Measurements from ENCODE around the gene ATG10. TPM values are rescaled to one million over a fixed set of nuclear protein-coding genes. Genes with fewer than 3 reads are reported as not detected.
"Not testable (repeated sequence)": the region's sequence is repeated elsewhere in the genome, so short reads cannot be mapped to it uniquely, and the experiment has no call there.

The ATG10 gene
- total RNA-seq, 8 experiments from 2014 or later: 4.5 to 15.9 (median 7.8) TPM

- Histone ChIP-seq H3K4me3 (no peak overlapping the region), H3K4me1 (replicated peaks in 1 of 2) (peaks cover 4 to 6% of the 10 kb centered on the region in 2 donors), H3K27ac (no peak overlapping the region)
- 46 to 100% (median 69%) methylated on average over 1 to 4 of the region's 4 CpGs for WGBS, 10 experiments
- in situ Hi-C loops (cut with MboI; ENCODE audit: low pct_unique_long_range_greater_than_20kb in 2 of 9, low sequenced_read_pairs in 9 of 9, unreplicated experiment in 9 of 9): no loop called here
- peak in 5 of 8 experiments; percentile 58 to 99 (median 82) for ATAC-seq (replicated peaks in 6 of 8)
These were observed 59.6 kb downstream of the ATG10 start for GRCh38 chr5:82031220-82032119.

- 89 to 100% methylated on average over 1 of the region's 1 CpG; no CpG with 5 or more reads in 8 of the 10 experiments for WGBS, 10 experiments
- in situ Hi-C loops (cut with MboI; ENCODE audit: low pct_unique_long_range_greater_than_20kb in 2 of 9, low sequenced_read_pairs in 9 of 9, unreplicated experiment in 9 of 9); H3K27ac ChIP-seq: not testable (repeated sequence)
These were observed 71.1 kb downstream of the ATG10 start for GRCh38 chr5:82042894-82043293.

GRCh38 chr5:82044010-82044409, 72.2 kb downstream of the ATG10 start:
- Histone ChIP-seq H3K4me1 (replicated peaks in 1 of 2) (no peaks in the 10 kb centered on the region), H3K27ac (no peak overlapping the region), H3K4me3 (no peak overlapping the region)
- ATAC-seq (replicated peaks in 6 of 8): no peak
- 80 to 100% (median 84%) methylated on average over 1 to 2 of the region's 2 CpGs; no CpG with 5 or more reads in 4 of the 10 experiments for WGBS, 10 experiments
- in situ Hi-C loops (cut with MboI; ENCODE audit: low pct_unique_long_range_greater_than_20kb in 2 of 9, low sequenced_read_pairs in 9 of 9, unreplicated experiment in 9 of 9): no loop called here

More at GRCh38 chr5:82042894-82043293, 71.1 kb downstream of the ATG10 start:
- not testable (repeated sequence) for ATAC-seq (replicated peaks in 6 of 8); H3K4me3 ChIP-seq; H3K4me1 ChIP-seq (replicated peaks in 1 of 2)

DNA sequence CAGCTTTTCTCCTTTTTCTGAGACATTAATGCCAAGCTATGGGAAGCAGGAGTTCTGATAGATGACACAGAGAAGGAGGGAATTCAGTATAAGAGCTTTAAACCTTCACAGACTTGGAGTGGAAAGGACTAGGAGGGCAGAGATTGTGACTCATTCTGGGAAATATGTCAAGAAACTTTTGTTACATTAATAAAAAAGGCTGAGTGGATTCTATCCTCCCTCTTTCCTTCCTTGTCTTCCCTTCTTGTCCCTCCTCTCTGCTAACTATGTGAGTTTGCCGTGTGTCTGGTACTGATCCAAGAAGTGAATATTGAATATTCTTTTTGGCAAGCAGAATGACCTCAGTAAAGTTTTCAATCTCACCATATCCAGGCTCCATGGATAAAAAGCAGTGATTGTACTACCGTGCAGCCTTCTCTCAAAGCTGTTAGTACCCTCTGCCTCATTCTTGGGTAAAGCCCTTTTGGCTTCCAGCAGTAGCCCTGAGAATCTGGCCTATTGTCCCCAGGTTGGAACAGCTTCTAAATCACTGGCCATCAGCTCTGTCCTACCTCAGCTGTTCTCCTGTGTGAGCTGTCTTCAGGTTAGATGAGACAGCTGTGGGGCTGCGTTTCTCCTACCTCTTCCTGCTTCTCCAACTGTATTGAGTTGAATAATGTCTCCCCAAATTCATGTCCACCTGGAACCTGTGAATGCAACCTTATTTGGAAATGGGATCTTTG, 73.9 kb downstream of the ATG10 start:
- in situ Hi-C loops (cut with MboI; ENCODE audit: low pct_unique_long_range_greater_than_20kb in 2 of 9, low sequenced_read_pairs in 9 of 9, unreplicated experiment in 9 of 9): no loop called here
- Histone ChIP-seq H3K4me3 (no peak overlapping the region), H3K27ac (no peak overlapping the region), H3K4me1 (replicated peaks in 1 of 2) (no peaks in the 10 kb centered on the region)
- WGBS, 10 experiments: 0 to 100% (median 90%) methylated on average over 1 to 3 of the region's 3 CpGs; no CpG with 5 or more reads in 1 of the 10 experiments
- ATAC-seq (replicated peaks in 6 of 8): peak in 3 of 8 experiments; percentile 57 to 87 (median 77)

DNA sequence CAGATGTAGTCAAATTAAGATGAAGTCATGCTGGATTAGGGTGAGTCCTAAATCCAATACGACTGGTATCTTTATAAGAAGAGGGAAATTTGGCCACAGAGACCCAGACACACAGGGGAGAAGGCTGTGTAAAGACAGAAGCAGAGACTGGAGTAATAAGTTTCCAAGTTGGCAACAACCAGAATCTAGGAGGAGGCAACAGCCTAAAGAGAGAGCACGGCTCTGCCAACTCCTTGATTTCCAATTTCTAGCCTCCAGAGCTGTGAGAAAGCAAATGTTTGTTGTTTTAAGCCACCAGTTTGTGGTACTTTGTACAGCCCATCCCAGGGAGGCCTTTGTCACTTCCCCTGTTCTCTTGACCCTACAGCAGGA, 74.4 kb downstream of the ATG10 start:
- Histone ChIP-seq H3K4me1 (replicated peaks in 1 of 2) (no peaks in the 10 kb centered on the region), H3K27ac (no peak overlapping the region), H3K4me3 (no peak overlapping the region)
- 21 to 100% (median 67%) methylated on average over 1 to 2 of the region's 2 CpGs; no CpG with 5 or more reads in 3 of the 10 experiments for WGBS, 10 experiments
- ATAC-seq (replicated peaks in 6 of 8): peak in 2 of 8 experiments; percentile 22 to 34
- in situ Hi-C loops (cut with MboI; ENCODE audit: low pct_unique_long_range_greater_than_20kb in 2 of 9, low sequenced_read_pairs in 9 of 9, unreplicated experiment in 9 of 9): no loop called here

DNA sequence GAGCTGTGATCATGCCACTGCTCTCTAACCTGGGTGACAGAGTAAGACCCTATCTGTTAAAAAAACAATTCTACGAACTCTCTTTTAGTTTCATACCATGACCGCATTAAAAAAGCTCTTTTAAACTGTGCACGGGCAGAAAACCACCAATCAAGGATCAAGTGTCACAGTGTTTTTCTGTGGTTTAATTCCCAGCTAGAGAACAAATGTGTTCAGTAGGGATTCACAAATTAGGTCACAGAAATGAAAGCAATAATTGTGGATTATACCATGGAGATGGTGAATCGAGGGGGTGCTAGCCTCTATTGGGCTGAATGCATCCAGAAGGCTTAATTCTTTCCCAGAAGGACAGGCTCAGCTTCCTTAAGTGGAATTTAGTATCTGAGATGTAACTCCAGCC, 79.1 kb downstream of the ATG10 start:
- 89 to 100% (median 94%) methylated on average over 1 to 4 of the region's 4 CpGs; no CpG with 5 or more reads in 3 of the 10 experiments for WGBS, 10 experiments
- H3K27ac ChIP-seq: no peak overlapping the region
- H3K4me3 ChIP-seq: no peak overlapping the region
- no peak for ATAC-seq (replicated peaks in 6 of 8)
- no peaks in the 10 kb centered on the region for H3K4me1 ChIP-seq (replicated peaks in 1 of 2)
- in situ Hi-C loops (cut with MboI; ENCODE audit: low pct_unique_long_range_greater_than_20kb in 2 of 9, low sequenced_read_pairs in 9 of 9, unreplicated experiment in 9 of 9): no loop called here

GRCh38 chr5:82054004-82054710, 82.3 kb downstream of the ATG10 start:
- 20 to 100% (median 92%) methylated on average over 1 to 2 of the region's 3 CpGs; no CpG with 5 or more reads in 4 of the 10 experiments for WGBS, 10 experiments
- Histone ChIP-seq H3K4me1 (replicated peaks in 1 of 2) (no peaks in the 10 kb centered on the region), H3K27ac (no peak overlapping the region), H3K4me3 (no peak overlapping the region)
- no peak for ATAC-seq (replicated peaks in 6 of 8)
- in situ Hi-C loops (cut with MboI; ENCODE audit: low pct_unique_long_range_greater_than_20kb in 2 of 9, low sequenced_read_pairs in 9 of 9, unreplicated experiment in 9 of 9): no loop called here

GRCh38 chr5:82057051-82057450, 85.2 kb downstream of the ATG10 start:
- ATAC-seq (replicated peaks in 6 of 8): no peak
- Histone ChIP-seq H3K4me1 (replicated peaks in 1 of 2) (no peaks in the 10 kb centered on the region), H3K27ac (no peak overlapping the region), H3K4me3 (no peak overlapping the region)
- in situ Hi-C loops (cut with MboI; ENCODE audit: low pct_unique_long_range_greater_than_20kb in 2 of 9, low sequenced_read_pairs in 9 of 9, unreplicated experiment in 9 of 9): no loop called here

- WGBS, 10 experiments: 40 to 100% (median 100%) methylated on average over 1 of the region's 1 CpG; no CpG with 5 or more reads in 3 of the 10 experiments
- Histone ChIP-seq H3K27ac (no peak overlapping the region), H3K4me3 (no peak overlapping the region), H3K4me1 (replicated peaks in 1 of 2) (no peaks in the 10 kb centered on the region)
- in situ Hi-C loops (cut with MboI; ENCODE audit: low pct_unique_long_range_greater_than_20kb in 2 of 9, low sequenced_read_pairs in 9 of 9, unreplicated experiment in 9 of 9): no loop called here
- no peak for ATAC-seq (replicated peaks in 6 of 8)
These were observed 86.9 kb downstream of the ATG10 start for GRCh38 chr5:82058710-82059109.

DNA sequence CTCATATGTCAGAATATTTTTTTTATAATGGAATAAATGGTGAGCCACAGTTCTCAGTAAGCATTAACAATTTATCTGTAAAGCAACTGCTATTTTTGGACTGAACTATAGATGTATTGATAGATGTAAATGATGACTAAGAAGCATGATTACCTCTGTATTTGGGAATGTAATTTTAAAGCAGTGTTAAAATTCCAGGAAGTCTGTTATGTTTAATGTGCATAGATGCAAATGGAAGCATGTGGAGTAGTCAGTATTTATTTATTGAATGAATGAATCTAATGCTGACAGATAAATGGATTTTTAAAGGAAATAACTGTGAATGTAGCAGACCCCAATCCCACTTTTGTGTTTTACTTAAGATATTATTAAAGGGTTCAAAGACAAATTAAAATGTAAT, 95.0 kb downstream of the ATG10 start:
- ATAC-seq (replicated peaks in 6 of 8): peak in 3 of 8 experiments; percentile 61 to 92 (median 77)
- Histone ChIP-seq H3K4me1 (replicated peaks in 1 of 2) (no peaks in the 10 kb centered on the region), H3K4me3 (no peak overlapping the region), H3K27ac (no peak overlapping the region)
- in situ Hi-C loops (cut with MboI; ENCODE audit: low pct_unique_long_range_greater_than_20kb in 2 of 9, low sequenced_read_pairs in 9 of 9, unreplicated experiment in 9 of 9): no loop called here

- H3K27ac ChIP-seq; H3K4me3 ChIP-seq; H3K4me1 ChIP-seq (replicated peaks in 1 of 2); ATAC-seq (replicated peaks in 6 of 8); in situ Hi-C loops (cut with MboI; ENCODE audit: low pct_unique_long_range_greater_than_20kb in 2 of 9, low sequenced_read_pairs in 9 of 9, unreplicated experiment in 9 of 9): not testable (repeated sequence)
- WGBS, 10 experiments: 80 to 100% (median 100%) methylated on average over 1 to 3 of the region's 3 CpGs; no CpG with 5 or more reads in 4 of the 10 experiments
These were observed 96.2 kb downstream of the ATG10 start for GRCh38 chr5:82068042-82068441.

- H3K27ac ChIP-seq: no peak overlapping the region
- no peak overlapping the region for H3K4me3 ChIP-seq
- WGBS, 10 experiments: 20 to 100% (median 94%) methylated on average over 2 of the region's 2 CpGs; no CpG with 5 or more reads in 2 of the 10 experiments
- in situ Hi-C loops (cut with MboI; ENCODE audit: low pct_unique_long_range_greater_than_20kb in 2 of 9, low sequenced_read_pairs in 9 of 9, unreplicated experiment in 9 of 9): no loop called here
- peaks cover 0 to 3% of the 10 kb centered on the region in 2 donors for H3K4me1 ChIP-seq (replicated peaks in 1 of 2)
- ATAC-seq (replicated peaks in 6 of 8): no peak
These were observed 96.9 kb downstream of the ATG10 start for GRCh38 chr5:82068723-82069122.

- H3K4me1 ChIP-seq (replicated peaks in 1 of 2): peaks cover 3 to 7% of the 10 kb centered on the region in 2 donors
- ATAC-seq (replicated peaks in 6 of 8): peak in 1 of 8 experiments; percentile 50
- no peak overlapping the region for H3K27ac ChIP-seq
- 60 to 83% (median 79%) methylated on average over 1 to 2 of the region's 2 CpGs; no CpG with 5 or more reads in 4 of the 10 experiments for WGBS, 10 experiments
- in situ Hi-C loops (cut with MboI; ENCODE audit: low pct_unique_long_range_greater_than_20kb in 2 of 9, low sequenced_read_pairs in 9 of 9, unreplicated experiment in 9 of 9): no loop called here
- H3K4me3 ChIP-seq: no peak overlapping the region
These were observed 100.3 kb downstream of the ATG10 start for GRCh38 chr5:82072138-82072537.

Data from motor neuron (in vitro differentiated cells).